ENCODE data around the gene KHNYN.
"Not testable (repeated sequence)": the region's sequence is repeated elsewhere in the genome, so short reads cannot be mapped to it uniquely, and the experiment has no call there.

The KHNYN gene

DNA sequence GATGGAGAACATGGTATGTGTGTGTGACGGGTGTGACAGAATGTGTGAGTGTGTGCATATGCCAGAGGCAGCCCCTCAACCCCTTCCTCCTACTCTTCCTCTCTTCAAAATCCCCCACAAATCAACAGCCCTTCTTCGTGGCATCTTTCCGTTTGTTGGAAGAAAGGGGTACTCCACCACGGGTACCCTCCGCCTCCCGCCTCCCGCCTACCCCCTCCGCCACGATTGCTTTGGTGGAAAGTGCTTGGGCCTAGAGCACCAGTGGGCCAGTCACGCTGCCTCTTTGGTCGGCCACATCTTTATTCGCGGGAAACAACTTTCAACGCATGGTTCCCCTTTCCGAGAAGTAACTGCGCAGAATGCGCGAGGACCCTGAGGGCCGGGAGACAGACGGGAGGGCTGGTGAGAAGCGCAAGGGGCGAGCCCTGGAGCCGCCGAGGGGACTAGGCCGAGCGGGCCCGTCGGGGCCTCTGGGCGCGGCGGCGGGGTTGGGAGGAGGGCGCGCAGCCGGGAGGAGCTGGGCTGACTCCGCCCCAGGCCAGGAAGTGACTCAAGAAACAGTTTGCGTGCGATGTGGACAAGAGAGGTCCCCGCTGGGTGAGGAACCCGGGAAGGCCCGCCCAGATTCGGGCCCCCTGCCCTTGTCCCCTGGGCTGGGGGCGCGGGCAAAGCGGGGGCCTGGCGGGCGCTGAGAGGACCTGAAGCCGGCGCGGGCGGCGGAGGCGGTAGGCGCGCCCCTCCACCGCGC lies at the start of gene KHNYN, which contains the start of gene CBLN3:
TSS of gene KHNYN (plus strand) at position 560 of the 748 bp plus-strand sequence. CDS start 777 bp downstream, outside the sequence.
TSS of gene CBLN3 (minus strand) at position 274 of the 748 bp plus-strand sequence. CDS start 614 bp downstream, outside the sequence.
- DNase-seq = peak; percentile 89

DNA sequence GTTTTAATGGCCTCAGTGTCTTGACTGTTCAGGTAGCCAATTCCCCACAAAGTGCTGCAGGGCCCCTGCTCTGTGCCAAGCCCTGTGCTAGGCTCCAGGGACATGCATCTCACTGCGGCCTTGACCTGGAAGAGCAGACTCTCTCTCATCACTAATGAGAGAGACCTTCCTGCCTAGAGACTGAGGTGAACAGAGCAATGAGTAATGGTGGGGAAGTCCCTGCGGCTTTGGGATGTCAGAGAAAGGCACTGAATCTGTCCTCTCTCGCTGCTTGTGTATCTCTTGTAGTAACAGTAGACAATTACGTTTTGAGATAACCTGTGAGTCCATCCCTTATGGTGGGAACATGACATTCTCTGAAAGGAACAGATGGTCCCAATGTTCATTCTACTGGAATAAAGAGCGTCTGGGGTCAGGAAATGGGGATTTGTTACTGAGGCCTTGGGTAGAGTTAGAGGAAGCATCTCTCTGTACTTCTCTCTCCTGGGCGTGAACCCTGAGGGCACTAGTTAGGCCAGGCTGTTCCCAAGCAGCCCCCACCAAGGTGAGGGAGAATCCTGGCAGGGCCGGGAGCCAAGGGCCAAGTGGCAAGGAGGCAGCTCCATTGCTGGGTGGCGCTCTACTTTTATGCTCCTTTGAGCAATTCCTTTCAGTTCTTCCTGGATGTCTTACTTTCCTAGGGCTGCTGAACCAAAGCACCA lies 48.2 kb upstream of the KHNYN start:
- no peak for DNase-seq

GRCh38 chr14:24382064-24382371 lies 47.7 kb upstream of the KHNYN start:
- DNase-seq = no peak

GRCh38 chr14:24384169-24384568 lies 45.6 kb upstream of the KHNYN start:
- DNase-seq = no peak

DNA sequence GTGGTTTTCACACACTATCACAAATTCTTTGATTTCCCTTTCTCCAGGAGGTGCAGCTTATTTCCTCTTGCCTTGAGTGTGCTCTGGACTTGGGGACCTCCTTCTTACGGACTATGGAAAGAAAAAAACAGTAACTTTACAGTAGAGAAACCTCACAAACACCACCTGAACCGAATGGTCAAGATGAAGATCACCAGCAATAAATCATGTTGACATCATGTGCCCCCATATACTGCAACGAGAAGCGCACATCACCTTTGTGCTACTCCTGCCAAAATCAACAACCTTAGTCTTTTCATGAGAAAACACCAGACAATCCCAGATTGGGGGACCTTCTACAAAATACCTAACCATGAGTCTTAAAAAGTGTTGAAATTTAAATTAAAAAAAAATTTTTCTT lies 44.2 kb upstream of the KHNYN start:
- DNase-seq = no peak

- no peak for DNase-seq
Observed at GRCh38 chr14:24387009-24387345, 42.8 kb upstream of the KHNYN start.

- not testable (repeated sequence) for DNase-seq
Observed at GRCh38 chr14:24387579-24387978, 42.2 kb upstream of the KHNYN start.

GRCh38 chr14:24388474-24389179 lies 41.1 kb upstream of the KHNYN start:
- DNase-seq = no peak

GRCh38 chr14:24389226-24389848 lies 40.4 kb upstream of the KHNYN start:
- no peak for DNase-seq

DNA sequence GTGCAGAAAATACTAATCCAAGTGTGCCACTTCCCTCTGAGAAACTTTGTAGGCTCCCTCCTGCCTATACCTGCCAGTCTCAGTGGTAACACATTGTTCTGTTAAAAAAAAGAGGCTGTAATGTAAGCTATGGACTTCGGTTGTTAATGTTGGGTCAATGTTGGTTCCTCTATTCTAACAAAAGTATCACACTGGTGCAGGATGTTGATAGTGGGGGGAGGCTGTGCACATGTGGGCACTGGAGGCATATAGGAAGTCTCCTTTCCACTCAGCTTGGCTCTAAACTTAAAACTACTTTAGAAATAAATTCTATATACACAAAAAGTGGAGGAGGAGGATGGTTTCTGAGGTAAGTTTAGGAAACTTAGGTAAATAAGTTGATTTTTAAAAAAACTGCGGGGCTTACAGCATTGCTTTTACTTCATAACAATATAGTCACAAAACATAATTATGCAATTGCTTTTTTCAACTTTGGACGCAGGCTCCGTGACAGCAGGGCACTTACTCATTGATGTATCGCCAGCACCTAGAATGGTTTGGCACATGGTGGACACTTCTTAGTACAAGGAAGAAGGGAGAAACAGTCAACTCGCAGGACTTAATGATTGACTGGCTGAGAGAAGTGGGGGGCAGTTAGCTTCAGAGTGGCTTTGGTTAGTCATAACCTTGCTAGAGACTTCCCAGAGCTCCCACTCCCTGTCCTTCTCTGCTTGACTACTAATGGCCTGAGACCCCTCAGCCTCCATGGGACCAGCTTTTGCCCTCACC lies 38.9 kb upstream of the KHNYN start:
- no peak for DNase-seq

GRCh38 chr14:24392325-24393091 lies 37.2 kb upstream of the KHNYN start:
- no peak for DNase-seq

DNA sequence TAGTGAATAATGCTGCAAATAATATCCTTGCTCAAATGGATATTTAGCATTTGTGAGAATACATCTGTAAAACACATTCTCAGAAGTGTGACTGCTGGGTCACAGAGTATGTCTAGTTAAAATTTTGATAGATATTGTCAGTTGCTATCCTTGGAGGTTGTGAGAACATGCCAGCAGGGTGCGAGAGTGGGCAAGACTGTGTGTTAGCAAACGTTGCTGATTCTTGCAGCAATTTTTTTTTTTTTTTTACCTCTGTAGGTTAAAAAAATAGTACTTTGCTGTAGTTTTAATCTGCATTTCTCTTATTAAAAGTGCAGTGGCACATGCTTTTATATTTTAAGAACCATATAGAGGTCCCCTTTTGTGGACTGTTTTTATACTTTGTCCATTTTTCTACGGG lies 35.5 kb upstream of the KHNYN start:
- DNase-seq = no peak

DNA sequence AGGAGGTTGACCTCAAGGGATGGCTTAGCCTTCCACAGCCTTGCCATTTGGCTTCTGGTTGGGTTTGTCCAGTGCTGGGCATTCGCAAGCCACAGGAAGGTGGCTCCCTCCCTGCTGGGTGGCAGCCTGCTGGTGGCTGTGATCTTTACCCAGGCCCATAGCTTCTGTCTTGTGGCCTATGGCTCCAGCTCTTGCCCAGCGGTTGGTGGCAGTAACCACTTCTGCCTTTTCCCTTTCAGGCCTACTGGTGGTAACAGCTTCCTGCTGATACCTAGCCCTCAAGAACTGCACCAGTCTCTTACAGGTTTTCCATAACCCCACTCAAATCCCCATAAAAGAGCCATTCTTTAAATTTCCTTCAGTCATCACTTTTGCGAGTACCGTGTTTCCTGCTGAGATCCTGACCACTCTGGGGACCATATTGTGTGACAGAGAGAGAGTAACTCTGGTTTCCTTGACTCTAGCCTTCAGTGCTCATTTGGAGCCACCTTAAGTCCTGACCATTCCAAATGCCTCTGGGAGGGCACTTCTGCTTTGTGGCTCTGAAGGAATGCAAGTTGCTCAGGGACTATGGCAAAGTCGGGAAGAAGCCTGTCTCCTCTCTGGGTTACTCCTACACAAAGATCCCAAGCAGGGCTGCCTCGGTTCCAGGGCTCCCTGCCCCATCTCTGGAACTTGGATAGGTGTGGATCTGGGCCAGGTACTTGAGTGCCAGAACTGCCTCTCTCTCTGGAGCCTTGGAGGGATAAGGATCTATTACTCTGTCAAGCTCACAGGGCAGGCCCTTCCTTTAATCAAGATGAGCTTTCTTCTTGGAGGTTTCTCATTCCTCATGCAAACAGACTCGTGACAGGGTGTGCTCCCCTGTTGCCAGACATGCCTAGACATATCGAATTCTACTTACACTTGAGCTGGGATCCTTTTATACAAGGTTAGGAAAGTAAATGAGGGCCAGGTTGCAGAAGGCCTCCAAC lies 33.9 kb upstream of the KHNYN start:
- no peak for DNase-seq

- DNase-seq = no peak
Observed at GRCh38 chr14:24397639-24398292, 32.0 kb upstream of the KHNYN start.

DNA sequence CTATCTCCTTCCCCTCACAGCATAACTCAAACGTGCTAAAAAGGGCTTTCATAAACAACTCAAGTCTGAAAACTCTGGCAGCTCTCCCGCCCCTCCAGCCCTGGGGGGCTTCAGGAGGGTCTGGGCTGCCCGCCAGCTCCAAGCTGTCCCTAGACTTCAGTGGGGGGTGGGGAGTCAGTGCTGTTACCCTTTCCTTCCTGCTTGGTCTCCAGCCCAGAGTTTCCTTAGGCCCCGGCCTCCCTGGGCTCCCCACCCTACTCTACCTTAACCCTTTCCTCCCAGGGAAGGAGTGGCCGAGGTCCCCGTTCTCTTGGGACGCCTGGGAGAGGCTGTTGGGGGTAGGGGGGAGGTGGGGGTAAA lies 31.5 kb upstream of the KHNYN start:
- DNase-seq = no peak

DNA sequence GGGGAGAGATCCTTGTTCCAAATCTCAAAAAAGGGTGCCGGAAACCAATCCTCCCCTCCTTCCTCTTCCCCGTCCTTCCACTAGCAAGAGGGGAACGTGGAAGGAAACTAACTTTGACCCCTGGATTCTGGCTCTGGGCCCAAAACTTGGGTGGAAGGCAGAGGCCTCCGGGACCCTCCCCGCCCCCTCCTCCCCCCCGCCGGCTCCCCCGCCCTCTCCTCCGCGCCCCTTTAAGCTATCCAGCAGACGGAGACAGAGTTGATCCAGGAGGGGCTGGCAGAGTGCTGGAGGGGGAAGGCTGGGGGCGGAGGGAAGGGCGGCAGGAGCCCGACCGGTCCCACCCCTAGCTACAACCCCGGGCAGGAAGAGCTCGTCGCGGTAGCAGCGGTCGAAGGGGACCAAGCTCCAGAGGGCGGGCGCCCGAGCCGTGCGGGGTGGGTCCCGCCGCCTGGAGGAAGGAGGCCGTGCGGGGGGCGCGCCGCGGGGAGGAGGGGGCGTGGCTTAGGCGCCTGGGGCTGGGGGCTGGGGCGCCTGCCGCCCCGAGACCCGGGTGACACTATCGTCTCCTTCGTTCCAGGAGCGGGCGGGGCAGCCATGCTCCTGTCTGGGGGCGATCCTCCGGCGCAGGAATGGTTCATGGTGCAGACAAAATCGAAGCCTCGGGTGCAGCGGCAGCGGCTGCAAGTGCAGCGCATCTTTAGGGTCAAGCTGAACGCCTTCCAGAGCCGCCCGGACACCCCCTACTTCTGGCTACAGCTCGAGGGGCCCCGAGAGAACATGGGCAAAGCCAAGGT lies 30.9 kb upstream of the KHNYN start, which contains the start of gene NYNRIN:
TSS of gene NYNRIN (plus strand) at position 351 of the 794 bp plus-strand sequence. CDS start at position 595, 244 bp downstream.
- peak; percentile 11 for DNase-seq

DNA sequence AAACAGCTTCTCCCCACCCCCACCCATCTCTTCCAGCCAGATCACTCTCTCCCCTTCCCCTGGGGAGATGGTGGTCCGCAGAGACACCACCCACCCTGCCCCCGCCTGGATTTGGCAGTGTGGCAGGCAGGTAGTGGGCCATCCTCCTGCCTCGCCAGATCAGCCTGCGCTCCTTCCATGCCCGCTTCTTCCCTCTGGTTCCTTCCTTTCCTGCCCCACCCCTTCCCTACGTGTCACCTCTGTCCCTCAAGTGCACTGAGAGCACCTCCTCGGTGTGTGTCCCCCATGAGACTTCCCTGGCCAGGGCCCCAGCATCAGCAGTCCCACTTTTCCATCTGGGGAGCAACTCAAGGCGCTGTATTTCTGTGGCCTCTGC lies 30.3 kb upstream of the KHNYN start:
- no peak for DNase-seq

DNA sequence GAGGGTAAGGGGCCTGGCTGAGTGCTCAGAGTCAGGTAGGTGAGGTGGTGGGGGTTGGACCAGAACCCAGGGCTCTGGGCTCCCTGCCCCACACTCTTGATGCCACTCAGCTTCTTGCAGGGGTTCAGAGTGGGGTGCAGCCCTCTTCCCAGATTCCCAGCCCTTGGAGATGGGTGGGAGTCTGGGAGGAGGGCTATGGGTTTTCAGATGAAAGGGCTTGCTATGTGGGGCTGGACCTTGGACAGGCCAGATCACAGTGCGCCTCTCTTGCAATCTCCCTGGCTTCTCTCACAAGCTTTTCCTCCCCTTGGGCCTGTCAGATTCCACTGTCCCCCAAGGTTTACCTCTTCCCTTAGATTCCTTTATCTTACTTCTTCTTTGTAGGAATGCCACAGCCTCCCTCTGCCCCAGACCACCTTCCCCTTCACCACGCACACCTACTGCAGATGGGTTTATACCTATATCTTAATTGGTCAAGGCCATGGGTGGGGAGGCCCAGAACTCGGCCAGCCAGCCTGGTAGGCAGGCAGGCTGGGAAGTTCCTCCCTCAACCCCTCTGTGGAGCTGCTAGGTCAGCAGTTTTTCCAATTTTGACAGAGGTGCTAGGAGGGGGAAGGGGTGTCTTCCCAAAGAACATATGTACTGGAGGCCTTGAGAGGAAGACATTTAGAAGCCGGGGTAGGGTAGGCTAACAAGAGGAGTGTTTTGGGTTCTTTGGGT lies 29.6 kb upstream of the KHNYN start:
- DNase-seq = no peak

Data from stimulated activated naive CD4-positive, alpha-beta T cell treated with Interleukin-2 at 50 U/mL for 16 hours (primary cell).